AG09319 (cell line): ENCODE data around the gene CAP2.
A peak's percentile ranks its signal among the peaks of the same experiment; 100 is the strongest.

Experiments
- DNase-seq: peaks from one replicate; pipeline ENCODE4 v3.0.0-alpha.2; 2010; ENCODE audit warnings: low read depth; ENCODE audit errors: extremely low read depth
- TF ChIP-seq, protein P1 (sequence below): IDR thresholded peaks from 2 replicates; pipeline ENCODE4 v1.5.1; 2011; ENCODE audit warnings: low read depth, mild to moderate bottlenecking, inconsistent platforms, low read length, moderate library complexity

CAP2 gene

DNA sequence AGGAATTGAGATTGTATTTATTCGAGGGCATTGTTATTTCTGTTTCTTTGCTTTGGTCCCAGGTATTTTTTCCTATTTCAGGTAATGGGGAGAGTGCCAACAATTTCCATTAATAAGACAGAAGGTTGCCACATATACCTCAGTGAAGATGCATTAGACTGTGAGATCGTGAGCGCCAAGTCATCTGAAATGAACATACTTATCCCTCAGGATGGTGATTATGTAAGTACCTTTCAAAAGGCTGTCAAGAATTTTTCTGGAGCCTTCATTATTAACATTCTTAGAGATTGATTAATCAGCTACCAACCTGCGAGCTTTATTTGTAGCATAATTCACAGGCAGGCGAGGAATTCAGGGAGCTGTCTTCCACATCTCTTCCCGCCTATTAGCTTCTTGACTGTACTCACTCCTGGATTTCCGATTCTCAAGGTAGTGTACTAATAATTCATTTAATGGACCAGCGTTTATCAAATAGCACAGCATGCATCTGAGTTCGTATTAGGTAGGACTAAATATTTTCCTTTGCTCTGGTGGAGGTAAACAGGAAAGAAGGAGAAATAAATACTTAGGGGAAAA lies 158.1 kb downstream of the CAP2 start:
- TF ChIP-seq, protein P1, sequence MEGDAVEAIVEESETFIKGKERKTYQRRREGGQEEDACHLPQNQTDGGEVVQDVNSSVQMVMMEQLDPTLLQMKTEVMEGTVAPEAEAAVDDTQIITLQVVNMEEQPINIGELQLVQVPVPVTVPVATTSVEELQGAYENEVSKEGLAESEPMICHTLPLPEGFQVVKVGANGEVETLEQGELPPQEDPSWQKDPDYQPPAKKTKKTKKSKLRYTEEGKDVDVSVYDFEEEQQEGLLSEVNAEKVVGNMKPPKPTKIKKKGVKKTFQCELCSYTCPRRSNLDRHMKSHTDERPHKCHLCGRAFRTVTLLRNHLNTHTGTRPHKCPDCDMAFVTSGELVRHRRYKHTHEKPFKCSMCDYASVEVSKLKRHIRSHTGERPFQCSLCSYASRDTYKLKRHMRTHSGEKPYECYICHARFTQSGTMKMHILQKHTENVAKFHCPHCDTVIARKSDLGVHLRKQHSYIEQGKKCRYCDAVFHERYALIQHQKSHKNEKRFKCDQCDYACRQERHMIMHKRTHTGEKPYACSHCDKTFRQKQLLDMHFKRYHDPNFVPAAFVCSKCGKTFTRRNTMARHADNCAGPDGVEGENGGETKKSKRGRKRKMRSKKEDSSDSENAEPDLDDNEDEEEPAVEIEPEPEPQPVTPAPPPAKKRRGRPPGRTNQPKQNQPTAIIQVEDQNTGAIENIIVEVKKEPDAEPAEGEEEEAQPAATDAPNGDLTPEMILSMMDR: no peak

DNA sequence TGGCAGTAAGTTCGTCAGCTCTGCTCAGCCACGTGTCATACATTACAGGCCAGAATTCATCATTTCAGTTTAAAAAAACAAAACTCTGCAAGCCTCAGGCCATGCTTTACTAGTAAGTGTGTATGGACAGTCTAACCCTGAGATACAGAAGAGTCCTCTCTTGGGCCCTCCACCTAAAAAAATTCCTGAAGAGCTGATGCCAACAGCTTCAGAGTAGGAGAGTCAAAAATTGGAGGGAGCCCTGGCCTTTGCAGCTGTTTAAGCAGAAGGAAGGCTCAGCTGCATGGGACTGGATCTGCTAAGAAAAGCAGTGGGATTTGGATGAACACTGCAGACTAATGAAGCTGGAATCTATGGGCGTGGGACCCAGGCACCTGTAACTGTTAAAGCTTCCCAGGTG lies 159.5 kb downstream of the CAP2 start:
- TF ChIP-seq, protein P1: no peak
- DNase-seq: no peak

More for the DNA sequence above, 158.1 kb downstream of the CAP2 start:
- DNase-seq: no peak

DNA sequence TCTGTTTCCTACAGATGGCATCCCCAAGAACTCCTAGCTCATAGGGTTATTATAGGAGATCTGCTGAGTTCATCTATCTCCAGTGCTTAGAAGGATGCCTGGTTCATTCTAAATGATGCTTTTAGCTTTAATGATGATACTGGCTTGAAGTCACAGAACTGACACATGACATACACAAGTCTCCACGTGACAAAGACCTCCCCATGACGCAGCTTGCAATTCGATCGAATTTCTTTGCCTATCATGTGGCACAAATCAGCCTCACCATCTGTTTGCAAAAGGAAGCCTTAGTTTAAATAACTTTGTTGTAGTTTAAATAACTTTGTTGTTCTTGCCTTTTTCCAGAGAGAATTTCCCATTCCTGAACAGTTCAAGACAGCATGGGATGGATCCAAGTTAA lies 162.6 kb downstream of the CAP2 start:
- TF ChIP-seq, protein P1: no peak
- DNase-seq: no peak

DNA sequence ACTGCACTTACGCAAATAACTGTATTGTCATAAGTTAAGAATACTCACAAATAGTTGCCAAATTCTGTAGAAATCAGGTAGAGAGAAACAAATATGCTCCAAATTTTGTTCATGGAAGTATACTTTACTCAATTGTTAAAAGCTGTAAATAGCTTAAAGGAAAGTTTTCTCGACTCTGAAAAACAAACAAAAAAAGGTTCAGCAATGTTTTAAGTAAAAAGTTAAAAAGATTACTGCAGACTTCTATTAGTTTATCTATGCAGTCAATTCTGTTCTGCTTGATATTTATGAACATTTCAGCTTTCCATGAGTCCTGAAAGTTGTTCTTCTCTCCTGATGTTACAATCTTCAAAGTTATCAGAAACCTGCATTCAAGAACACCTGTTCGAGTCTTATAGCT lies 169.2 kb downstream of the CAP2 start:
- no peak for DNase-seq
- TF ChIP-seq, protein P1: no peak

DNA sequence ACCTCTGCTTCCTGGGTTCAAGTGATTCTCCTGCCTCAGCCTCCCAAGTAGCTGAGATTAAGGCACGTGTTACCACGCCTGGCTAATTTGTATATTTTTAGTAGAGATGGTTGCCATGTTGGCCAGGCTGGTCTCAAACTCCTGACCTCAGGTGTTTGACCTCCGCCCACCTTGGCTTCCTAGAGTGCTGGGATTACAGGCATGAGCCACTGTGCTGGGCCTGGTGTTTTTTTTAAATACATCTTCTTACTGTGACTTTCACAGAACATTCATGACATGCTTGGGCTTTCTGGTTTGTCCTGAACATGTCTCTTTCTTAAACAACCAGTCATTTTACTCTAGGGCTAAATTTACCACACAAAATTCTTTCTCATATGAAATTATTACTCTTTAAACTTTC lies 172.0 kb downstream of the CAP2 start:
- TF ChIP-seq, protein P1: no peak
- no peak for DNase-seq

DNA sequence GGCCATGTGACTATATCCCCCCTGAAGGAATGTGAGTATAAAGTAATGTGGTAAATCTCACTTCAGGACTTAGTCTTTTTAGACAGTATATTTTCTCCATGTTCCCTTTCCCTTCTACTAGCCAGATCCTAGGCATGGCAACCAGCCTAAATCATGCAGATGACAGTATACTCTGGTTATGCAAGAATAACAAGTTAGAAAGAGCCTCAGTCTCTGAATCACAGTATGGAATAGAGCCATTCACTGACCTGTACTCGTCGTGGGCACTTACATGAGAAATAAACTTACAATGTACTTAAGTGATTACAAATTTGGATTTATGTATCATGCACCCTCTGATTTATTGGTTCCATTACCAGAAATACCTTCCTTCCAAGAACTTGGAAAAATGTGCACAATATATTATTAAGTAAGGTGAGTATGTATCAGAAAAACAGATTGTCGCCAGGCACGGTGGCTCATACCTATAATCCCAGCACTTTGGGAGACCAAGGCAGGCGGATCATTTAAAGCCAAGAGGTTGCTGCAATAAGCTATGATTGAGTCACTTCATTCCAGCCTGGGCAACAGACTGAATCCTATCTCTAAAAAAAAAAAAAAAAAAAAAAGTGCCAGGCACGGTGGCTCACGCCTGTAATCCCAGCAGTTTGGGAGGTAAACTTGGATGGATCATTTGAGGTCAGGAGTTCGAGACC lies 181.6 kb downstream of the CAP2 start:
- peak; percentile 55 for DNase-seq
- TF ChIP-seq, protein P1: no peak

DNA sequence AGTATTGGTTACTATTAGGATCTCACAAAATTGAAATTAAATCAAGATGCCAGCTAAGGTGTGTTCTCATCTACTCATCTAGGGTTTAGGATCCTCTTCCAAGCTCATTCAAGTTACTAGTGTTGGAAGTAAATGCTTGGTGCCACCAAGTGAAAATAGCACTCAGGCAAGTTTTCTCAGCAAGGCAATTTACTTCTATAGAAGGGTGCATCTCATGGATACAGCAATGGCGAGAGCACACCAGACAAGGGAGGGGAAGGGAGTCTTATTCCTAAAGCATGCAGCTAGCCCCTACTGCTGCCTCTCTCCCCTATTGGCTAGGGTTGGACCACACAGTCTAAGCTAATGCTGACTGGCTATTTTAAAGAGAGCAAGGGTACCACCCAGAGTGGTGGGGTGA lies 183.7 kb downstream of the CAP2 start:
- no peak for DNase-seq
- TF ChIP-seq, protein P1: no peak
